ENCODE results near the gene CHST11.
"Not testable (repeated sequence)": the region's sequence is repeated elsewhere in the genome, so short reads cannot be mapped to it uniquely, and the experiment has no call there.

Gene CHST11

GRCh38 chr12:104742551-104743201 lies 285.9 kb downstream of the CHST11 start:
- H3K36me3 Mint-ChIP-seq, result peaks cover 23% of the 10 kb centered on the region

GRCh38 chr12:104743202-104743580 lies 286.4 kb downstream of the CHST11 start:
- Mint-ChIP-seq H3K9me3 (peaks cover 3% of the 10 kb centered on the region), H3K27ac (peak overlapping the region; percentile 72), H3K4me3 (no peak overlapping the region), H3K36me3 (peaks cover 20% of the 10 kb centered on the region), H3K27me3 (no peaks in the 10 kb centered on the region), H3K4me1 (peaks cover 98% of the 10 kb centered on the region)
- no peak for ATAC-seq

More at GRCh38 chr12:104742551-104743201, 285.9 kb downstream of the CHST11 start:
- no peak overlapping the region for H3K4me3 Mint-ChIP-seq
- ATAC-seq, result no peak
- H3K27me3 Mint-ChIP-seq, result no peaks in the 10 kb centered on the region
- H3K4me1 Mint-ChIP-seq, result peaks cover 98% of the 10 kb centered on the region
- H3K9me3 Mint-ChIP-seq, result peaks cover 3% of the 10 kb centered on the region
- H3K27ac Mint-ChIP-seq, result peak overlapping the region; percentile 72

GRCh38 chr12:104743753-104744548 lies 287.2 kb downstream of the CHST11 start:
- H3K27me3 Mint-ChIP-seq, H3K4me3 Mint-ChIP-seq, H3K9me3 Mint-ChIP-seq, ATAC-seq: not testable (repeated sequence)
- Mint-ChIP-seq H3K36me3 (peaks cover 18% of the 10 kb centered on the region), H3K27ac (peak overlapping the region; percentile 68), H3K4me1 (peaks cover 98% of the 10 kb centered on the region)

- peaks cover 3% of the 10 kb centered on the region for H3K9me3 Mint-ChIP-seq
- peaks cover 92% of the 10 kb centered on the region for H3K4me1 Mint-ChIP-seq
- no peak overlapping the region for H3K4me3 Mint-ChIP-seq
- peaks cover 13% of the 10 kb centered on the region for H3K36me3 Mint-ChIP-seq
- no peak for ATAC-seq
- no peaks in the 10 kb centered on the region for H3K27me3 Mint-ChIP-seq
- H3K27ac Mint-ChIP-seq, result peak overlapping the region; percentile 36
These were observed 289.8 kb downstream of the CHST11 start for GRCh38 chr12:104746467-104747088.

GRCh38 chr12:104747330-104747729 lies 290.6 kb downstream of the CHST11 start:
- peak overlapping the region; percentile 36 for H3K27ac Mint-ChIP-seq
- H3K4me1 Mint-ChIP-seq, result peaks cover 92% of the 10 kb centered on the region
- H3K9me3 Mint-ChIP-seq, result peaks cover 3% of the 10 kb centered on the region
- H3K36me3 Mint-ChIP-seq, result peaks cover 18% of the 10 kb centered on the region
- H3K4me3 Mint-ChIP-seq, result no peak overlapping the region
- ATAC-seq, result no peak
- no peaks in the 10 kb centered on the region for H3K27me3 Mint-ChIP-seq

DNA sequence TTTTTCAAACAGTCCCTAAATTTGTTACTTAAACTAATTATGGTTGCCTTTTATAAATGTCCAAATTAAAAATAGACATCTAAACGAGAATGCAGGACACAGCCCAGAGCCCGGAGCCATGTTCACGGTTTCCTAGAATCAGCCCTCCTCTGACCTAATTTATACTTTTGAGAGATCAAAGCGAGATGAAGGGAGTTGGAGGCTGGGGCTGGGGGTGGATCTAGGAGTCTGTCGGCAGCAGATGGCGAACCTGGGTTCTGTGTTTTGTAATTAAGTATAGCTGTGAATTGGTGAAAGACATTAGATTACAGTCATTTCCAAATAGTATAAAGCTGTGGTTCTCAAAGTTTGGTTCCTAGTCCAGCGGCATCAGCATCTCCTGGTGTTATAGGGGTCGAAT lies 291.2 kb downstream of the CHST11 start:
- Mint-ChIP-seq H3K4me3 (no peak overlapping the region), H3K27ac (peak overlapping the region; percentile 66), H3K4me1 (peaks cover 92% of the 10 kb centered on the region)

GRCh38 chr12:104748356-104748755 lies 291.6 kb downstream of the CHST11 start:
- peaks cover 92% of the 10 kb centered on the region for H3K4me1 Mint-ChIP-seq
- peaks cover 16% of the 10 kb centered on the region for H3K36me3 Mint-ChIP-seq
- no peak overlapping the region for H3K4me3 Mint-ChIP-seq
- H3K27ac Mint-ChIP-seq, result peak overlapping the region; percentile 66
- no peaks in the 10 kb centered on the region for H3K27me3 Mint-ChIP-seq
- no peak for ATAC-seq
- peaks cover 3% of the 10 kb centered on the region for H3K9me3 Mint-ChIP-seq

More for the DNA sequence above, 291.2 kb downstream of the CHST11 start:
- no peak for ATAC-seq
- no peaks in the 10 kb centered on the region for H3K27me3 Mint-ChIP-seq
- peaks cover 16% of the 10 kb centered on the region for H3K36me3 Mint-ChIP-seq
- H3K9me3 Mint-ChIP-seq, result peaks cover 3% of the 10 kb centered on the region

GRCh38 chr12:104748790-104749189 lies 292.0 kb downstream of the CHST11 start:
- Mint-ChIP-seq H3K9me3 (peaks cover 1% of the 10 kb centered on the region), H3K27ac (peak overlapping the region; percentile 66)

GRCh38 chr12:104749545-104749944 lies 292.8 kb downstream of the CHST11 start:
- Mint-ChIP-seq H3K4me1 (peaks cover 86% of the 10 kb centered on the region), H3K36me3 (peaks cover 11% of the 10 kb centered on the region), H3K27ac (peak overlapping the region; percentile 66), H3K9me3 (no peaks in the 10 kb centered on the region), H3K27me3 (no peaks in the 10 kb centered on the region), H3K4me3 (no peak overlapping the region)
- ATAC-seq, result no peak

More at GRCh38 chr12:104748790-104749189, 292.0 kb downstream of the CHST11 start:
- no peak for ATAC-seq
- Mint-ChIP-seq H3K27me3 (no peaks in the 10 kb centered on the region), H3K36me3 (peaks cover 14% of the 10 kb centered on the region), H3K4me1 (peaks cover 89% of the 10 kb centered on the region), H3K4me3 (no peak overlapping the region)

DNA sequence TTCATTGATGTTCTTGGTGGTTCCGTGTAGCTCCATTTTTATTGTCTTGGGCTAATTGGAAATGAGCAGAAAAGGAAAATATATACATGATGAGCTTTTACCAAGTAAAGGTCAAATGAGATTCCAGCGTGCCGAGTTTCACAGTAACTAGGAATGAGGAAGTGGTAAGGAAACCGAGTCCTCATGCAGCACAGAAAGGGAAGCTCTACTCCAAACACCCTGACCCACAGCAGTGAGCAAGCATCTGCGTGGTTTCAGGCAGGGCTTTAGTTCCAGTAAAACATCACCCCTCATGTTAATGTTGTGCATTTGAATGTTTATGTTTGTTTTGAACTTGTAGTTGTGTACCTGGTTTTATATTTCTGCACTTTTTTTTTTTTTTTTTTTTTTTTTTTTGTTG lies 293.3 kb downstream of the CHST11 start:
- Mint-ChIP-seq H3K36me3 (peaks cover 14% of the 10 kb centered on the region), H3K4me1 (peaks cover 83% of the 10 kb centered on the region), H3K9me3 (no peaks in the 10 kb centered on the region), H3K4me3 (no peak overlapping the region), H3K27me3 (no peaks in the 10 kb centered on the region), H3K27ac (peak overlapping the region; percentile 66)
- peak; percentile 74 for ATAC-seq

DNA sequence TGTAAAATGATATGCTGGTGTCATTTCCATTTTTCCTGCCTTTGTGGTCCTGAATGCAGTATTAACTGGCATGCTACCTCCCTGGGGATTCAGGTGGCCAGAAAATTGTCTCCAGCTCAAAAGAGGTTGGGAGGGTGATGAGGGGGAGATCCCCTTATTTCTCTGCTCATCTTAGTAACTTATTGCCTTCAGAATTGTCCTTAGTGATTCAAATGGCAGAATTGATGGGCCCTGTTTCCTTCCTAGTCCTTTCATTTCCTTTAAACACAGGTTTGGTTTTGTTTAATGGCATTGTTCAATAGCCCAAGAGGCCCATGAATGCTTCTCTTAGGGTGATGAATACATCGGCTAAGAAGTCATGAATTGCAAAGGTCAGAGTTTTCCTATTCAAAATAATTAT lies 294.4 kb downstream of the CHST11 start:
- H3K4me1 Mint-ChIP-seq, result peaks cover 80% of the 10 kb centered on the region
- peak overlapping the region; percentile 7 for H3K4me3 Mint-ChIP-seq
- no peaks in the 10 kb centered on the region for H3K9me3 Mint-ChIP-seq
- H3K27ac Mint-ChIP-seq, result peak overlapping the region; percentile 68
- H3K36me3 Mint-ChIP-seq, result peaks cover 24% of the 10 kb centered on the region
- ATAC-seq, result peak; percentile 63
- H3K27me3 Mint-ChIP-seq, result no peaks in the 10 kb centered on the region

DNA sequence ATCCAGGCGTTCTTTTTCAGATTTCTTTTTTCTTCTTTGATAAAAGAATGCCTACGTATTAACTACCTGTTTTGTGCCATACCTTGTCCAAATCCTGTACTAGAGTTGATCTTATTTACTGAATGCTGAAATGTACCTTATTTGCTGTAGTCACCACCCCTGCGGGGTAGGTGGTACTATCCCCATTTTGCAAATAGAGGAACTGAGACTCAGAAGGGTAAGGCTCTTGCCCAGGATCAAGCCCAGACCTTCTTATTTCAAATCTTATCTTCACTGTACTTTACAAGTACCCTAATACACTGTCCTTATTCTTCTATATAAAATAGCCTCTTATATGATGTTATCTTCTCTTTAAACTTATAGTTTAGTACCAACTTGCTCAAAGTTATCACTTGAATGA lies 294.8 kb downstream of the CHST11 start:
- no peak overlapping the region for H3K4me3 Mint-ChIP-seq
- H3K27me3 Mint-ChIP-seq, result no peaks in the 10 kb centered on the region
- ATAC-seq, result peak; percentile 94
- no peaks in the 10 kb centered on the region for H3K9me3 Mint-ChIP-seq
- peak overlapping the region; percentile 68 for H3K27ac Mint-ChIP-seq
- peaks cover 29% of the 10 kb centered on the region for H3K36me3 Mint-ChIP-seq
- peaks cover 76% of the 10 kb centered on the region for H3K4me1 Mint-ChIP-seq

DNA sequence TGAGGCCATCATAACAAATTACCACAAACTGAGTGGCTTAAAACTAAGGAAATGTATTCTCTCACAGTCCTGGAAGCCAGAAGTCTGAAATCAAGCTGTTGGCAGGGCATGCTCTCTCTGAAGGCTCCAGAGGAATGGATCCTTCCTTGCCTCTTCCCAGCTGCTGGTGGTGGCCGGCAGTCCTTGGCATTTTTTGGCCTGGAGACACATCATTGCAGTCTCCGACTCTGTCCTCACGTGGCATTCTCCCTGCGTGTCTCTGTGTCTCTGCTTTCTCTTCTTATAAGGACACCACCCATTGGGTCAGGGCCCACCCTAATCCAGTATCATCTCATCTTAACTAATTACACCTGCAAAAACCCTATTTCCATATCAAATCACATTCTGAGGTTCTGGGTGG lies 295.3 kb downstream of the CHST11 start:
- Mint-ChIP-seq H3K4me1 (peaks cover 71% of the 10 kb centered on the region), H3K27me3 (no peaks in the 10 kb centered on the region), H3K4me3 (no peak overlapping the region), H3K9me3 (no peaks in the 10 kb centered on the region), H3K27ac (peak overlapping the region; percentile 68), H3K36me3 (peaks cover 33% of the 10 kb centered on the region)
- ATAC-seq, result no peak

DNA sequence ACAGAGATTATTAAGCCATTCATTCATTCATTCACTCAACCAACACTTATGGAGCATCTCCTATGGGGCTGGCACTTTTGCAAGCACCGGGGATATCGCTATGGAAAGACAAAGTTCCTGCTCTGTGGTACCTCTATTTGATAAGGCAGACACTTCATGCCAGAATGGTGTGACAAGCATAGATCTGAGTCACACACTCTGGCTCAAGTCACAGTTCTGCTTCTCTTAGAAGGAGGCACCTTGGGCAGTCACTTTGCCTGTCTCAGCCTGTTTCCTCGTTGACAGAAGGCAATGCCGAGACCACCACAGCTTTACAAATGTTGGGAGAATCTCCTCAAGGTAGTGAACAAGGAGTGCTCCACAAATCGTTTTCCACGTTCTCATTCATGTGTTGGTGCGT lies 296.1 kb downstream of the CHST11 start:
- Mint-ChIP-seq H3K27ac (peak overlapping the region; percentile 35), H3K4me3 (no peak overlapping the region)

GRCh38 chr12:104756901-104757300 lies 300.2 kb downstream of the CHST11 start:
- H3K9me3 Mint-ChIP-seq, result no peaks in the 10 kb centered on the region
- ATAC-seq, result no peak
- H3K36me3 Mint-ChIP-seq, result peaks cover 63% of the 10 kb centered on the region
- H3K27me3 Mint-ChIP-seq, result no peaks in the 10 kb centered on the region
- no peak overlapping the region for H3K4me3 Mint-ChIP-seq
- H3K27ac Mint-ChIP-seq, result no peak overlapping the region
- peaks cover 30% of the 10 kb centered on the region for H3K4me1 Mint-ChIP-seq

More for the DNA sequence above, 296.1 kb downstream of the CHST11 start:
- H3K9me3 Mint-ChIP-seq, result no peaks in the 10 kb centered on the region
- no peaks in the 10 kb centered on the region for H3K27me3 Mint-ChIP-seq
- no peak for ATAC-seq
- peaks cover 64% of the 10 kb centered on the region for H3K4me1 Mint-ChIP-seq
- H3K36me3 Mint-ChIP-seq, result peaks cover 42% of the 10 kb centered on the region
